ENCODE results near the gene NTN1. TPM values are rescaled to one million over a fixed set of nuclear protein-coding genes. Genes with fewer than 3 reads are reported as not detected.

Gene NTN1
- total RNA-seq, 2 experiments from 2014 or later, result 0.09 TPM; not detected in 1

- DNase-seq (no peak), ATAC-seq (ENCODE audit: low read depth) (no peak)
- Mint-ChIP-seq H3K27ac (no peak overlapping the region), H3K4me3 (no peak overlapping the region), H3K9me3 (no peaks in the 10 kb centered on the region), H3K27me3 (no peaks in the 10 kb centered on the region), H3K36me3 (no peaks in the 10 kb centered on the region), H3K4me1 (no peaks in the 10 kb centered on the region)
- POLR2A ChIA-PET, result no interaction called here
Observed at GRCh38 chr17:9167379-9167778, 146.1 kb downstream of the NTN1 start.

GRCh38 chr17:9169116-9169515 is 147.8 kb downstream of the NTN1 start:
- H3K4me1 Mint-ChIP-seq, result no peaks in the 10 kb centered on the region
- H3K9me3 Mint-ChIP-seq, result no peaks in the 10 kb centered on the region
- H3K27ac Mint-ChIP-seq, result no peak overlapping the region
- no peak for DNase-seq
- H3K4me3 Mint-ChIP-seq, result no peak overlapping the region
- no peak for ATAC-seq (ENCODE audit: low read depth)
- no peaks in the 10 kb centered on the region for H3K27me3 Mint-ChIP-seq
- POLR2A ChIA-PET, result no interaction called here
- H3K36me3 Mint-ChIP-seq, result no peaks in the 10 kb centered on the region

GRCh38 chr17:9170336-9170735 is 149.0 kb downstream of the NTN1 start:
- Mint-ChIP-seq H3K36me3 (no peaks in the 10 kb centered on the region), H3K27me3 (no peaks in the 10 kb centered on the region), H3K9me3 (no peaks in the 10 kb centered on the region), H3K27ac (no peak overlapping the region), H3K4me3 (no peak overlapping the region), H3K4me1 (no peaks in the 10 kb centered on the region)
- POLR2A ChIA-PET, result no interaction called here
- DNase-seq (no peak), ATAC-seq (ENCODE audit: low read depth) (no peak)

- Mint-ChIP-seq H3K27ac (no peak overlapping the region), H3K4me1 (no peaks in the 10 kb centered on the region), H3K4me3 (no peak overlapping the region), H3K9me3 (no peaks in the 10 kb centered on the region), H3K36me3 (no peaks in the 10 kb centered on the region), H3K27me3 (no peaks in the 10 kb centered on the region)
- no peak for DNase-seq
- no peak for ATAC-seq (ENCODE audit: low read depth)
- POLR2A ChIA-PET, result no interaction called here
Observed at GRCh38 chr17:9170853-9171252, 149.5 kb downstream of the NTN1 start.

- Mint-ChIP-seq H3K9me3 (no peaks in the 10 kb centered on the region), H3K4me3 (no peak overlapping the region), H3K4me1 (no peaks in the 10 kb centered on the region), H3K27ac (no peak overlapping the region), H3K36me3 (no peaks in the 10 kb centered on the region), H3K27me3 (no peaks in the 10 kb centered on the region)
- DNase-seq (no peak), ATAC-seq (ENCODE audit: low read depth) (no peak)
- POLR2A ChIA-PET, result no interaction called here
Observed at GRCh38 chr17:9173386-9173983, 152.2 kb downstream of the NTN1 start.

DNA sequence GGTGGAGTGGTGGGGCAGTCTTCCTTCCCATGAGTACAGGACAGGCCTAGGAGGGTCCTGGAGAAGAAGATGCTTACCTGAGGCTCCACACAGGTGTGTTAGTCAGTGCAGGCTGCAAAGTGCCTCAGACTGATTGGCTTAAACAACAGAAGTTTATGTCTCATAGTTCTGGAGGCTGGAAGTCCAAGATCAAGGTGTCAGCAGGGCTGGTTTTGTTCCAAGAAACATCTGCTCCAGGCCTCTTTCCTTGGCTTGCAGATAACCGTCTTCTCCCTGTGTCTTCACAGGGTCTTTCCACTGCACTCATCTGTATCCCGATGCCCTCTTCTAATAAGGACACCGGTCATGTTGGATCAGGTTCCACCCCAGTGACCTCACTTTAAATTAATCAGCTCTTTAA is 153.0 kb downstream of the NTN1 start:
- no peaks in the 10 kb centered on the region for H3K9me3 Mint-ChIP-seq
- H3K36me3 Mint-ChIP-seq, result no peaks in the 10 kb centered on the region
- ATAC-seq (ENCODE audit: low read depth) (no peak), DNase-seq (no peak)
- no peak overlapping the region for H3K27ac Mint-ChIP-seq
- H3K27me3 Mint-ChIP-seq, result no peaks in the 10 kb centered on the region
- POLR2A ChIA-PET, result no interaction called here
- H3K4me3 Mint-ChIP-seq, result no peak overlapping the region
- no peaks in the 10 kb centered on the region for H3K4me1 Mint-ChIP-seq

DNA sequence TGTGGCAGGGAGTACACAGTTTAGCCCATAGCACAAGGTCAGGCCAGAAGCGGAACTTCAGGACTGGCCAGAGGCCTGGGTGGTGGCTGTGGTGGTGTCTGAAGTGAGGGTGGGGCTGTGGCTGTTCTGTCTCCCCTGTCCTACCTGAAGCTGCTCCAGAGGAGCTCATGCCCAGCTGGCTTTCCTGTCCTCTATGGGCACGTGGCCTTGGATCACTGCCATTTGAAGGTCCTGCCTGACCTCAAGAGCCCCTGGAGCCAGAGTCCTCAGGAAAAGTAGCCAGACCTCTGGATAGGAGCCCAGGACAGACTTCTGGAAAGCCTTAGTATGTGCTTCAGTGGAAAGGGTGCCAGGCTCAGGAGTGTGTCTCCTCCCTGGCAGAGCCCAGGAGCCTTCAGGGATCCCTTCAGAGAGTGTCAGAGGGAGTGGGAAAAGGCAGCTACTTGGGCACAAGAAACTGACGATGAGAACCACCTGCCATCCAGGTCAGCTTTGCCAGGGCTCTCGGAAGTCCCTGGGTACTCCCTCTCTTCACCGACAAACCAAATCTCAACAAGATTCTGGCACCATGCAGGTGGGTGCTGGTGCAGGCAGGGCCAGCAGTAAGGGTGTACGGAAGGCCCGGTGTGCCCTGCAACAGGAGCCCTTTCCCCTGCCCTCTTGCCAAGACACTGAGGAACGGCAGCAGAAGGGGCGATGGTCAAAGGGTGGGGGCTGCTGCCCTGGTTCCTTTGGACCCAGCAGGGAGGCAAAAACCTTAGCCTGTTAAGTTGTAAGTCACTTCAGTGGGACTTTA is 153.7 kb downstream of the NTN1 start:
- POLR2A ChIA-PET, result no interaction called here
- H3K27ac Mint-ChIP-seq, result no peak overlapping the region
- no peak for DNase-seq
- no peaks in the 10 kb centered on the region for H3K4me1 Mint-ChIP-seq
- no peaks in the 10 kb centered on the region for H3K9me3 Mint-ChIP-seq
- H3K36me3 Mint-ChIP-seq, result no peaks in the 10 kb centered on the region
- no peak for ATAC-seq (ENCODE audit: low read depth)
- no peak overlapping the region for H3K4me3 Mint-ChIP-seq
- no peaks in the 10 kb centered on the region for H3K27me3 Mint-ChIP-seq

- Mint-ChIP-seq H3K36me3 (no peaks in the 10 kb centered on the region), H3K9me3 (no peaks in the 10 kb centered on the region), H3K4me3 (no peak overlapping the region), H3K27me3 (no peaks in the 10 kb centered on the region), H3K27ac (no peak overlapping the region), H3K4me1 (no peaks in the 10 kb centered on the region)
- POLR2A ChIA-PET, result no interaction called here
- DNase-seq (no peak), ATAC-seq (ENCODE audit: low read depth) (no peak)
Observed at GRCh38 chr17:9175700-9176467, 154.6 kb downstream of the NTN1 start.

GRCh38 chr17:9177212-9177611 is 155.9 kb downstream of the NTN1 start:
- H3K27me3 Mint-ChIP-seq, result no peaks in the 10 kb centered on the region

GRCh38 chr17:9178319-9178718 is 157.0 kb downstream of the NTN1 start:
- ATAC-seq (ENCODE audit: low read depth) (no peak), DNase-seq (no peak)
- Mint-ChIP-seq H3K36me3 (no peaks in the 10 kb centered on the region), H3K4me3 (no peak overlapping the region), H3K27me3 (no peaks in the 10 kb centered on the region), H3K4me1 (no peaks in the 10 kb centered on the region), H3K27ac (no peak overlapping the region), H3K9me3 (no peaks in the 10 kb centered on the region)
- POLR2A ChIA-PET, result no interaction called here

More at GRCh38 chr17:9177212-9177611, 155.9 kb downstream of the NTN1 start:
- H3K4me1 Mint-ChIP-seq, result no peaks in the 10 kb centered on the region
- no peak overlapping the region for H3K4me3 Mint-ChIP-seq
- H3K9me3 Mint-ChIP-seq, result no peaks in the 10 kb centered on the region
- ATAC-seq (ENCODE audit: low read depth), result no peak
- POLR2A ChIA-PET, result no interaction called here
- H3K36me3 Mint-ChIP-seq, result no peaks in the 10 kb centered on the region
- DNase-seq, result no peak
- H3K27ac Mint-ChIP-seq, result no peak overlapping the region

DNA sequence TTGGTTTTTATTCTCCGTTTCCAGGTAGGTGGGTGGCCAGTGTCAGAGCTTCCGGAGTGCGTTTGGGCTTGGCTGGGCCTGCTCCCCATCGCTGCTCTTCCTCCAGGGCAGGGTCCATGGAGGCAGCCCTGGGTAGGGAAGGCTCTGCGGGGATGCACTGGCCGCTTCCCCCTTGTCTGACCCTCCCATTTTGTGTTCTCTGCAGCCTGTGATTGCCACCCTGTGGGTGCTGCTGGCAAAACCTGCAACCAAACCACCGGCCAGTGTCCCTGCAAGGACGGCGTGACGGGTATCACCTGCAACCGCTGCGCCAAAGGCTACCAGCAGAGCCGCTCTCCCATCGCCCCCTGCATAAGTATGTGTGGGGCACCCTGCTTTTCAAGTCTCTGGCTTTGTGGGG is 158.3 kb downstream of the NTN1 start:
- Mint-ChIP-seq H3K4me1 (no peaks in the 10 kb centered on the region), H3K27ac (no peak overlapping the region), H3K27me3 (no peaks in the 10 kb centered on the region), H3K4me3 (no peak overlapping the region), H3K9me3 (no peaks in the 10 kb centered on the region), H3K36me3 (no peaks in the 10 kb centered on the region)
- ATAC-seq (ENCODE audit: low read depth) (no peak), DNase-seq (no peak)
- POLR2A ChIA-PET, result no interaction called here

DNA sequence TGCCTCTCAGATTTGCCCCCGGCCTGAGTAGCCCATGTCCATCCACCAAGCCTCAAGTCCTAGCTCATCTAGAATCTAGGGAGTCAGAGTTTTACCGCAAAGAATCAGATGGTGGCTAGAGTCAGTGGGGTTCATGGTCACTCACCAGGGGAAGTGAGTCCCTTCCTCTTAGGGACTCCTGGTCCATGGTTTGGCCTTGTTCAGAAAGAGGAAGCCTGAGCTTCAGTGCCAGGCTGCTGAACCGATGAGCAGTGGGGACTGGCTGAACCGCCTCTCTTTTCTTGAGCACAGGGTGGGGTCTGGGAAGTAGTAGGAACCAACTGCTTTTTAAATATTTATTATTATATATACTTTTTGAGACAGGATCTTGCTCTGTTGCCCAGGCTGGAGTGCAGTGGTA is 160.3 kb downstream of the NTN1 start:
- Mint-ChIP-seq H3K27me3 (no peaks in the 10 kb centered on the region), H3K4me3 (no peak overlapping the region), H3K27ac (no peak overlapping the region), H3K36me3 (no peaks in the 10 kb centered on the region), H3K9me3 (no peaks in the 10 kb centered on the region), H3K4me1 (no peaks in the 10 kb centered on the region)
- POLR2A ChIA-PET, result no interaction called here
- DNase-seq (no peak), ATAC-seq (ENCODE audit: low read depth) (no peak)

DNA sequence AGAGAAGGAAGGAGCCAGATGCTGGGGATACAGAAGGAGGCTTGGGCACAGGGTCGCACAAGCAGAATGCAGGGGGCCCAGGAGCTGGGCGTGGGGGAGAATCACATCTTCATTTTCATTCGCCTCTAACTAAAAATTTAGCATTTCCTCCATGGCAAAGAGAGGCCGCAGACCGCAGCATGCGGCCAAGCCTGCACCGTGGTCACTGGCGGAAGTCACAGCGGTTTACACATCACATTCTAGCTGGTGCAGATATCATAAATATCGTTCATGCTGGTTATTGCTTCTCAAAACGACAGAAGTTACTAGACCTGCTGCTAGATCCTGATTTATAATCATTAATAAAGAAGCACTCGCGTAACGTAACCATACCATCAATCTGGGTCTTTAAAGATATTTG is 162.0 kb downstream of the NTN1 start:
- Mint-ChIP-seq H3K27ac (no peak overlapping the region), H3K27me3 (no peaks in the 10 kb centered on the region), H3K4me1 (no peaks in the 10 kb centered on the region), H3K36me3 (no peaks in the 10 kb centered on the region), H3K9me3 (no peaks in the 10 kb centered on the region), H3K4me3 (no peak overlapping the region)
- ATAC-seq (ENCODE audit: low read depth) (no peak), DNase-seq (peak; percentile 35)
- POLR2A ChIA-PET, result no interaction called here

DNA sequence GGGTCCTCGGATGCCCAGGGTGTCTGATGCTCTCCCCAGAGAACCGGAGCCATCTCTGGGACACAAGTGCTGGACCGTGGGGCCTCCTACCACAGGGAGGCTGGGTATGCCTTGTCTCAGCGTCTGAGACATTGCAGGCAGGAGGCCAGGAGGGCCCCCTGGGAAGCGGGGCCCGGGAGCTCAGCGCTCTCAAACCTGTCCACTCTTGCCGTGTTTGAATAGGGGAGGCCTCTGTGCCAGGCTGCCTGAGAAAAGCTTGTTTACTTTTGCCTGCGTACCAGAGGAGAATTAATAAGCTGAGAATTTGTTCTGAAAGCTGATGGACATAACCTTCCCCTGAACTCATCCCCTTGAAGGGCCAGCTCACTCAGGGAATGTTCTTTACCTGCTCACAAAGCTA is 163.8 kb downstream of the NTN1 start:
- ATAC-seq (ENCODE audit: low read depth), result no peak
- Mint-ChIP-seq H3K36me3 (no peaks in the 10 kb centered on the region), H3K4me1 (no peaks in the 10 kb centered on the region), H3K9me3 (no peaks in the 10 kb centered on the region), H3K27ac (no peak overlapping the region), H3K27me3 (peaks cover 12% of the 10 kb centered on the region), H3K4me3 (no peak overlapping the region)
- DNase-seq, result no peak
- POLR2A ChIA-PET, result no interaction called here
